H9 (cell line): ENCODE measurements around the gene UTF1. TPM values are rescaled to one million over a fixed set of nuclear protein-coding genes. Genes with fewer than 3 reads are reported as not detected.

Source experiments
- DNase-seq: peaks from one replicate; pipeline ENCODE4 v3.0.0-alpha.2; 2017
- H2AFZ ChIP-seq: one replicate; pipeline ENCODE4 v1.6.1; 2013; ENCODE audit warnings: mild to moderate bottlenecking, low read length, control low read depth, moderate library complexity
- H2AK5ac ChIP-seq: 2 replicates; pipeline ENCODE4 v1.6.1; 2013; ENCODE audit warnings: low read length, control low read depth, mixed read lengths; ENCODE audit not compliant: insufficient read length
- H2BK120ac ChIP-seq: one replicate; pipeline ENCODE4 v1.6.1; 2013; ENCODE audit warnings: low read depth, mild to moderate bottlenecking, low read length, control low read depth, inconsistent platforms; ENCODE audit not compliant: poor library complexity, severe bottlenecking
- H2BK12ac ChIP-seq: 2 replicates; pipeline ENCODE4 v1.6.1; 2013; ENCODE audit warnings: low read length, control low read depth, mixed read lengths, low read depth; ENCODE audit not compliant: insufficient read length
- H2BK15ac ChIP-seq: 2 replicates; pipeline ENCODE4 v1.6.1; 2013; ENCODE audit warnings: low read depth, low read length, control low read depth
- H2BK20ac ChIP-seq: one replicate; pipeline ENCODE4 v1.6.1; 2013; ENCODE audit warnings: low read depth, mild to moderate bottlenecking, low read length, control low read depth, inconsistent platforms; ENCODE audit not compliant: poor library complexity, severe bottlenecking
- H2BK5ac ChIP-seq: 2 replicates; pipeline ENCODE4 v1.6.1; 2013; ENCODE audit warnings: low read length, control low read depth, mixed read lengths; ENCODE audit not compliant: insufficient read length
- H3K14ac ChIP-seq: 2 replicates; pipeline ENCODE4 v1.6.1; 2013; ENCODE audit warnings: low read length, control low read depth; ENCODE audit not compliant: insufficient read depth
- H3K18ac ChIP-seq: 2 replicates; pipeline ENCODE4 v1.6.1; 2013; ENCODE audit warnings: low read depth, mild to moderate bottlenecking, mixed read lengths, low read length, control low read depth; ENCODE audit not compliant: insufficient read length
- H3K23ac ChIP-seq: 2 replicates; pipeline ENCODE4 v1.6.1; 2013; ENCODE audit warnings: low read length, control low read depth, mixed read lengths, low read depth; ENCODE audit not compliant: insufficient read length
- H3K23me2 ChIP-seq: 2 replicates; pipeline ENCODE4 v1.6.1; 2013; ENCODE audit warnings: low read depth, mild to moderate bottlenecking, mixed read lengths, low read length, control low read depth; ENCODE audit not compliant: insufficient read length, poor library complexity, severe bottlenecking
- H3K27ac ChIP-seq: 2 replicates; pipeline ENCODE4 v1.5.1; 2013; ENCODE audit warnings: low read length, control low read depth, mixed read lengths, low read depth; ENCODE audit not compliant: insufficient read length
- H3K27me3 ChIP-seq: 2 replicates; pipeline ENCODE4 v1.6.1; 2013; ENCODE audit warnings: low read length, control low read depth, inconsistent platforms; ENCODE audit not compliant: insufficient read depth
- H3K4ac ChIP-seq: 2 replicates; pipeline ENCODE4 v1.6.1; 2013; ENCODE audit warnings: low read depth, mild to moderate bottlenecking, control low read depth, inconsistent platforms, low read length, moderate library complexity
- H3K4me1 ChIP-seq: 2 replicates; pipeline ENCODE4 v1.6.1; 2013; ENCODE audit warnings: low read length, control low read depth, inconsistent platforms; ENCODE audit not compliant: insufficient read depth
- H3K4me2 ChIP-seq: 2 replicates; pipeline ENCODE4 v1.6.1; 2013; ENCODE audit warnings: low read length, control low read depth, mixed read lengths; ENCODE audit not compliant: insufficient read length, insufficient read depth
- H3K56ac ChIP-seq: 2 replicates; pipeline ENCODE4 v1.6.1; 2013; ENCODE audit warnings: low read depth, mild to moderate bottlenecking, mixed read lengths, low read length, control low read depth; ENCODE audit not compliant: insufficient read length
- H3K79me1 ChIP-seq: 2 replicates; pipeline ENCODE4 v1.6.1; 2013; ENCODE audit warnings: low read depth, mild to moderate bottlenecking, moderate library complexity, low read length, control low read depth, inconsistent platforms; ENCODE audit not compliant: insufficient read depth, poor library complexity, severe bottlenecking
- H3K79me2 ChIP-seq: 2 replicates; pipeline ENCODE4 v1.6.1; 2013; ENCODE audit warnings: low read length, control low read depth, inconsistent platforms; ENCODE audit not compliant: insufficient read depth
- H3K9ac ChIP-seq: 2 replicates; pipeline ENCODE4 v1.6.1; 2013; ENCODE audit warnings: low read length, control low read depth, mixed read lengths; ENCODE audit not compliant: insufficient read length; ENCODE audit errors: extremely low read depth
- H3K9me3 ChIP-seq: one replicate; pipeline ENCODE4 v1.6.1; 2013; ENCODE audit warnings: low read depth, low read length, inconsistent platforms; ENCODE audit not compliant: control insufficient read depth
- H3T11ph ChIP-seq: one replicate; pipeline ENCODE4 v1.6.1; 2013; ENCODE audit warnings: mild to moderate bottlenecking, low read length, control low read depth, inconsistent platforms
- H4K20me1 ChIP-seq: one replicate; pipeline ENCODE4 v1.6.1; 2013; ENCODE audit not compliant: control insufficient read depth, insufficient read length, insufficient read depth
- H4K5ac ChIP-seq: 2 replicates; pipeline ENCODE4 v1.6.1; 2013; ENCODE audit warnings: low read depth, mild to moderate bottlenecking, mixed read lengths, low read length, control low read depth; ENCODE audit not compliant: insufficient read length
- H4K8ac ChIP-seq: replicated peaks from 2 replicates; pipeline ENCODE4 v1.6.1; 2013; ENCODE audit warnings: low read length, control low read depth, mixed read lengths, low read depth; ENCODE audit not compliant: insufficient read length
- H4K91ac ChIP-seq: 2 replicates; pipeline ENCODE4 v1.6.1; 2013; ENCODE audit warnings: low read depth, mild to moderate bottlenecking, moderate library complexity, mixed read lengths, low read length, control low read depth; ENCODE audit not compliant: insufficient read length
- H3K27ac Mint-ChIP-seq, 3 experiments: 2 replicates in 2 of 3; 3 replicates in 1 of 3; pipeline ENCODE4 v1.8.0; 2020 to 2021; ENCODE audit warnings: mixed read lengths in 3 of 3, mild to moderate bottlenecking in 1 of 3, moderate library complexity in 1 of 3
- H3K27me3 Mint-ChIP-seq: 2 replicates; pipeline ENCODE4 v1.8.0; 2021; ENCODE audit warnings: low read depth, mild to moderate bottlenecking, moderate library complexity, mixed read lengths
- H3K36me3 Mint-ChIP-seq, 3 experiments: 2 replicates in 2 of 3; 3 replicates in 1 of 3; pipeline ENCODE4 v1.8.0; 2020 to 2021; ENCODE audit warnings: low read depth in 3 of 3, mixed read lengths in 3 of 3; ENCODE audit not compliant: insufficient read depth in 1 of 3
- H3K4me1 Mint-ChIP-seq, 2 experiments: 2 replicates each; pipeline ENCODE4 v1.8.0; 2020; ENCODE audit warnings: mixed read lengths in 2 of 2
- H3K4me3 Mint-ChIP-seq, 2 experiments: 2 replicates in 1 of 2; 3 replicates in 1 of 2; pipeline ENCODE4 v1.8.0; 2020 to 2021; ENCODE audit warnings: mild to moderate bottlenecking in 2 of 2, mixed read lengths in 2 of 2, moderate library complexity in 1 of 2
- H3K9me3 Mint-ChIP-seq, 2 experiments: 2 replicates in 1 of 2; 3 replicates in 1 of 2; pipeline ENCODE4 v1.8.0; 2020; ENCODE audit warnings: mild to moderate bottlenecking in 2 of 2, mixed read lengths in 2 of 2, moderate library complexity in 1 of 2
- WGBS: extraction: QIAGEN DNeasy Blood & Tissue Kit; methylation state at CpG from one replicate; pipeline ENCODE4 v1.1.7; 2013; ENCODE audit warnings: missing lambda C conversion rate, low lambda C conversion rate, mixed read lengths; ENCODE audit not compliant: insufficient read length; ENCODE audit errors: extremely low coverage; 5-methylcytosine and 5-hydroxymethylcytosine counted together
- total RNA-seq: library from RNA; stranded (reverse); gene quantifications from 2 replicates; pipeline ENCODE4 v1.2.1, GENCODE V29; 2021
- TF ChIP-seq, protein P1 (sequence below): fragments of 200-600 bp; sonication (generic); conservative IDR thresholded peaks from 3 replicates; pipeline ENCODE4 v1.8.0; 2021; ENCODE audit warnings: antibody characterized with exemption, mild to moderate bottlenecking

Gene UTF1
- total RNA-seq, 1 experiment from 2014 or later: 31.5 TPM

DNA sequence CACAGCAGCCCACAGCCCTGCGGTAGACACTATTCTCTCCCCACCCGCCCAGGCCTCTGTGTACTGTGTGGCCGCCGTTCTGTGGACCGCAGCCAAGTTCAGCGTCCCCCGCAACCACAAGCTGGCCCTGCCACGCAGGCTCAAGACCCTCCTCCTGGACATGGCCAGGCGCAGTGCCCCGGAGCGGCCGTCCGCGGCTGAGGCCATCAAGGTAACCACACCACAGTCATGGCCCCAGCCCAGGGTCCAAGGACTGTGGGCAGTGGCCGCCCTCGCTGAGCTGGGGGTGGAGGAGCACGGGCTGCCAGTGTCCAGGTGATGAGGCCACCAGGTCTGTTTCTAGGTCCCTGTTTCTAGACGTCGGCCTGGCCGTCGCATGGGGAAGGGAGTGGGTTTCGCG lies 34.4 kb upstream of the UTF1 start:
- Mint-ChIP-seq H3K9me3 (peaks cover 17 to 32% of the 10 kb centered on the region in 2 experiments), H3K4me1 (0 out of 4 replicates have a peak, but pooled peaks cover 0 to 2% of the 10 kb centered on the region in 2 experiments), H3K27me3 (peaks cover 16% of the 10 kb centered on the region), H3K4me3 (no peak overlapping the region), H3K36me3 (peaks cover 0 to 19% (median 16%) of the 10 kb centered on the region in 3 experiments), H3K27ac (no peak overlapping the region)
- Histone ChIP-seq H3K9me3 (no peaks in the 10 kb centered on the region), H2BK120ac (no peak overlapping the region), H4K5ac (no peak overlapping the region), H3K4me2 (no peak overlapping the region), H3K18ac (no peak overlapping the region), H2BK12ac (no peak overlapping the region), H3K9ac (no peak overlapping the region), H3K23me2 (no peaks in the 10 kb centered on the region), H3K27me3 (no peaks in the 10 kb centered on the region), H3K56ac (no peak overlapping the region), H4K91ac (no peak overlapping the region), H3K79me1 (no peaks in the 10 kb centered on the region), H2AFZ (no peak overlapping the region), H3K79me2 (no peaks in the 10 kb centered on the region), H2BK15ac (no peak overlapping the region), H4K8ac (no peak overlapping the region), H2BK20ac (no peak overlapping the region), H4K20me1 (no peaks in the 10 kb centered on the region), H3T11ph (no peak overlapping the region), H3K4me1 (no peaks in the 10 kb centered on the region), H3K4ac (no peak overlapping the region), H3K23ac (no peak overlapping the region), H2AK5ac (no peak overlapping the region), H2BK5ac (no peak overlapping the region), H3K27ac (no peak overlapping the region), H3K14ac (no peak overlapping the region; the same call in 1 of the 2 replicates)
- DNase-seq: no peak
- no CpG with 5 or more reads among the region's 23 CpGs for WGBS
- TF ChIP-seq, protein P1, sequence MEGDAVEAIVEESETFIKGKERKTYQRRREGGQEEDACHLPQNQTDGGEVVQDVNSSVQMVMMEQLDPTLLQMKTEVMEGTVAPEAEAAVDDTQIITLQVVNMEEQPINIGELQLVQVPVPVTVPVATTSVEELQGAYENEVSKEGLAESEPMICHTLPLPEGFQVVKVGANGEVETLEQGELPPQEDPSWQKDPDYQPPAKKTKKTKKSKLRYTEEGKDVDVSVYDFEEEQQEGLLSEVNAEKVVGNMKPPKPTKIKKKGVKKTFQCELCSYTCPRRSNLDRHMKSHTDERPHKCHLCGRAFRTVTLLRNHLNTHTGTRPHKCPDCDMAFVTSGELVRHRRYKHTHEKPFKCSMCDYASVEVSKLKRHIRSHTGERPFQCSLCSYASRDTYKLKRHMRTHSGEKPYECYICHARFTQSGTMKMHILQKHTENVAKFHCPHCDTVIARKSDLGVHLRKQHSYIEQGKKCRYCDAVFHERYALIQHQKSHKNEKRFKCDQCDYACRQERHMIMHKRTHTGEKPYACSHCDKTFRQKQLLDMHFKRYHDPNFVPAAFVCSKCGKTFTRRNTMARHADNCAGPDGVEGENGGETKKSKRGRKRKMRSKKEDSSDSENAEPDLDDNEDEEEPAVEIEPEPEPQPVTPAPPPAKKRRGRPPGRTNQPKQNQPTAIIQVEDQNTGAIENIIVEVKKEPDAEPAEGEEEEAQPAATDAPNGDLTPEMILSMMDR: no peak
